Heart left ventricle (tissue), 16 donors: ENCODE data around the gene FAM156A. TPM values are rescaled to one million over a fixed set of nuclear protein-coding genes. Genes with fewer than 3 reads are reported as not detected.
"Not testable (repeated sequence)": the region's sequence is repeated elsewhere in the genome, so short reads cannot be mapped to it uniquely, and the experiment has no call there.

Experiments used
- ATAC-seq, 4 donors: fragments of 200-7000 bp; cut with Tn5 transposase; one replicate each; pipeline ENCODE4 v1.9.1; 2020 to 2022; ENCODE audit warnings: moderate library complexity in 4 of 4, mild to moderate bottlenecking in 3 of 4, moderate number of reproducible peaks in 1 of 4
- DNase-seq, 5 donors: peaks; one replicate each; pipeline ENCODE4 v3.0.0-alpha.2; 2020
- H3K27ac ChIP-seq, 12 donors: fragments of 200-600 bp; sonication (generic) in 4 of 12; one replicate each; pipeline versions ENCODE4 v1.5.0 to v1.8.0; 2016 to 2022; ENCODE audit warnings: mild to moderate bottlenecking in 2 of 12
- H3K27me3 ChIP-seq, 9 donors: fragments of 200-600 bp; sonication (generic) in 2 of 9; one replicate each; pipeline versions ENCODE4 v1.5.1 to v1.8.0; 2016 to 2022; ENCODE audit warnings: mild to moderate bottlenecking in 3 of 9
- H3K36me3 ChIP-seq, 9 donors: fragments of 200-600 bp; sonication (generic) in 2 of 9; one replicate each; pipeline versions ENCODE4 v1.5.0 to v1.8.0; 2018 to 2022; ENCODE audit warnings: mild to moderate bottlenecking in 2 of 9
- H3K4me1 ChIP-seq, 12 donors: fragments of 200-600 bp; sonication (generic) in 4 of 12; one replicate each; pipeline versions ENCODE4 v1.5.0 to v1.8.0; 2016 to 2022; ENCODE audit warnings: mild to moderate bottlenecking in 3 of 12
- H3K4me3 ChIP-seq, 12 donors: fragments of 200-600 bp; sonication (generic) in 4 of 12; one replicate each; pipeline versions ENCODE4 v1.5.0 to v1.8.0; 2017 to 2022; ENCODE audit warnings: mild to moderate bottlenecking in 9 of 12, moderate library complexity in 4 of 12
- H3K9me3 ChIP-seq, 12 donors: fragments of 200-600 bp; sonication (generic) in 4 of 12; one replicate each; pipeline versions ENCODE4 v1.5.0 to v1.8.0; 2016 to 2022; ENCODE audit warnings: mild to moderate bottlenecking in 1 of 12
- POLR2A ChIP-seq, 2 donors: fragments of 450-650 bp; IDR thresholded peaks; one replicate each; pipeline ENCODE4 v1.6.1; 2017; ENCODE audit warnings: antibody characterized with exemption in 2 of 2, mild to moderate bottlenecking in 2 of 2, moderate library complexity in 2 of 2
- WGBS, 4 donors: extraction: QIAGEN DNeasy Blood & Tissue Kit in 2 of 4; methylation state at CpG; one replicate each; pipeline versions ENCODE4 v1.1.5 to v1.1.7; 2013 to 2018; 5-methylcytosine and 5-hydroxymethylcytosine counted together
- intact Hi-C, 10 donors: fragments of 100-400 bp; cut with DNase I; formaldehyde crosslinking; loops; one replicate each; pipeline versions ENCODE4 v1.11.1 to v1.14.2; 2022
- polyA plus RNA-seq, 2 donors: library from polyadenylated mRNA; stranded (reverse); fragments of 200-250 nt; gene quantifications; one replicate each; pipeline ENCODE4 v1.2.3, GENCODE V29; 2013
- total RNA-seq, 9 donors: library from RNA; depleted of rRNA in 2 of 9; stranded (reverse); fragments of >200 nt in 2 of 9; fragmentation: NEBNext Ultra II Directional in 3 of 9; extraction: Animal tissue kit (Norgen Biotek cat#: 25700) in 3 of 9; gene quantifications; one replicate each; pipeline versions ENCODE4 v1.1.0 to v1.2.4, GENCODE V29; 2016 to 2023
- TF ChIP-seq, protein P1 (sequence below), 12 donors: fragments of 200-600 bp; sonication (generic) in 4 of 12; IDR thresholded peaks; one replicate each; pipeline versions ENCODE4 v1.5.0 to v1.8.0; 2018 to 2022; ENCODE audit warnings: antibody characterized with exemption in 12 of 12, mild to moderate bottlenecking in 5 of 12
- donor health status: ischemic (EF 13 %, LVEDD 7.1; RV severe dilation, severe dysfunction).
- donor health status: healthy with polysubstance abuse.
- donor health status: DM: no; HTN: yes; CAD: no.
- donor health status: DM: no; HTN: no; CAD: no.
- donor health status: ischemic (EF 25% LVEDD 6.9; RV normal size, moderate dysfunction).
- donor health status: ischemic (EF 25% LVEDD 5.7; RV mildly dilated, moderate dysfunction).
- donor health status: healthy.
- donor health status: DM: yes; HTN: yes; CAD: no.
- donor health status: ischemic (EF 35%, LVEDD 5.7; RV mildly dilated, moderate dysfunction).
- donor health status: nonischemic (EF 11% LVEDD 7.7; RV severe dilation, severe dysfunction).
- donor health status: DM: yes; HTN: yes; CAD: no.
- donor health status: PGD.
- donor health status: ischemic (EF 29% LVEDD 5.4; RV normal size, mild dysfunction).
- donor health status: nonischemic (EF 23%, LVEDD 6.1; RV moderate dilation, normal function).

FAM156A gene
- total and polyA plus RNA-seq, 11 donors = 3.6 to 12.9 (median 7.0) TPM

DNA sequence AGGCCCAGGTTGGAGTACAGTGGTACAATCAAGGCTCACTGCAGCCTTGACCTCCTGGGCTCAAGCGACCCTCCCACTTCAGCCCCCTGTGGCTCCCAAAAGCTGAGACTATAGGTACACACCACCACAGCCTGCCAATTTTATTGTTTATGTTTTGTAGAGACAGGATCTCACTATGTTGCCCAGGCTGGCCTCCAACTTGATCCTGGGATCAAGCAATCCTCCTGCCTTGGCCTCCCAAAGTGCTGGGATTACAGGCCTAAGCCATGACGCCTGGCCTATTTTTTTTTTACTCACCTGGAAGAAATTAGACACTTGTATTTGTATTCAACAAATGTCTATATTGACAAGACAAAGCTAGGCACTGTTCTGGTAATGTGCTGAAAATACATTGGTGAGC lies 25.1 kb downstream of the FAM156A start:
- 92 to 99% (median 97%) methylated on average over 2 of the region's 2 CpGs for WGBS, 4 donors
- ATAC-seq = no peak

DNA sequence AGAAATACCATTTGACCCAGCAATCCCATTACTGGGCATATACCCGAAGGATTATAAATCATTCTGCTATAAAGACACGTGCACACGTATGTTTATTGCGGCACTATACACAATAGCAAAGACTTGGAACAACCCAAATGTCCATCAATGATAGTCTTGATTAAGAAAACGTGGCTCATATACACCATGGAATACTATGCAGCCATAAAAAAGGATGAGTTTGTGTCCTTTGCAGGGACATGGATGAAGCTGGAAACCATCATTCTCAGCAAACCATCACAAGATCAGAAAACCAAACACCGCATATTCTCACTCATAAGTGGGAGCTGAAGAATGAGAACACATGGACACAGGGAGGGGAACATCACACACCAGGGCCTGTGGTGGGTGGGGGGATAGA lies 28.1 kb downstream of the FAM156A start:
- H3K4me1 ChIP-seq, ATAC-seq, H3K9me3 ChIP-seq, H3K4me3 ChIP-seq, H3K27ac ChIP-seq, intact Hi-C loops, H3K36me3 ChIP-seq, H3K27me3 ChIP-seq, DNase-seq: not testable (repeated sequence)
- WGBS, 4 donors = 75 to 94% (median 90%) methylated on average over 6 of the region's 6 CpGs

More for the DNA sequence above, 25.1 kb downstream of the FAM156A start:
- DNase-seq = no peak
- Histone ChIP-seq H3K27me3 (no peaks in the 10 kb centered on the region), H3K36me3 (no peaks in the 10 kb centered on the region), H3K4me1 (peaks cover 0 to 10% (median 3%) of the 10 kb centered on the region in 12 donors), H3K4me3 (no peak overlapping the region), H3K9me3 (no peaks in the 10 kb centered on the region), H3K27ac (no peak overlapping the region)
- no peak for TF ChIP-seq POLR2A (IDR thresholded peaks at IDR 0.05)
- TF ChIP-seq, protein P1, sequence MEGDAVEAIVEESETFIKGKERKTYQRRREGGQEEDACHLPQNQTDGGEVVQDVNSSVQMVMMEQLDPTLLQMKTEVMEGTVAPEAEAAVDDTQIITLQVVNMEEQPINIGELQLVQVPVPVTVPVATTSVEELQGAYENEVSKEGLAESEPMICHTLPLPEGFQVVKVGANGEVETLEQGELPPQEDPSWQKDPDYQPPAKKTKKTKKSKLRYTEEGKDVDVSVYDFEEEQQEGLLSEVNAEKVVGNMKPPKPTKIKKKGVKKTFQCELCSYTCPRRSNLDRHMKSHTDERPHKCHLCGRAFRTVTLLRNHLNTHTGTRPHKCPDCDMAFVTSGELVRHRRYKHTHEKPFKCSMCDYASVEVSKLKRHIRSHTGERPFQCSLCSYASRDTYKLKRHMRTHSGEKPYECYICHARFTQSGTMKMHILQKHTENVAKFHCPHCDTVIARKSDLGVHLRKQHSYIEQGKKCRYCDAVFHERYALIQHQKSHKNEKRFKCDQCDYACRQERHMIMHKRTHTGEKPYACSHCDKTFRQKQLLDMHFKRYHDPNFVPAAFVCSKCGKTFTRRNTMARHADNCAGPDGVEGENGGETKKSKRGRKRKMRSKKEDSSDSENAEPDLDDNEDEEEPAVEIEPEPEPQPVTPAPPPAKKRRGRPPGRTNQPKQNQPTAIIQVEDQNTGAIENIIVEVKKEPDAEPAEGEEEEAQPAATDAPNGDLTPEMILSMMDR (IDR thresholded peaks at IDR 0.05) = no peak
- intact Hi-C loops = no loop called here

DNA sequence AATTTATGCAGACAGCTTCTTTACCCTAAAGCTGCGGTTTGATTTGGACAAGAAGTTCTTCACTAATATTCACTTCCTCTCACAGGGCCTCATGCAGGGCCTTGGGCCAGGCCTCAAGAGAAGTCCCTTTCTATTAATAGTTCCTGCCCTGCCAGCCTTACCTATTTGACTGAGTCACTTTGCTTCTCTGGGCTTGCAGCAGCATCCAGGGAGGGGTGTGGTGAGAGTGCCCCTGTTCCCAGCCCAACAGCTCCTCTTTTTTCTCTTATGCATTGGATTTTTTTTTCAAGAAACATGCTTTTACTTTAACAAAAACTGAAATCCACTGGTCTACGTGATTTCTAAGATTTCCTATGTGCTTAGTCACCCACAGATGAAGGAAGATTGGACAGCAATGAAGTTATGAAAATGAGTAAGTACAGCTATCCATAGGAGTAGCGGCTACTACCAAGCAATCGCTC lies 34.5 kb downstream of the FAM156A start:
- intact Hi-C loops = no loop called here
- ATAC-seq (peak in 2 of 4 donors; percentile 44 to 52), DNase-seq (peak in 4 of 5 donors; percentile 15 to 64 (median 41))
- Histone ChIP-seq H3K27me3 (peaks cover 0 to 5% (median 0%) of the 10 kb centered on the region in 9 donors), H3K4me1 (peaks cover 0 to 31% (median 0%) of the 10 kb centered on the region in 12 donors), H3K4me3 (peak overlapping the region in 1 of 12 donors; percentile 12), H3K36me3 (no peaks in the 10 kb centered on the region), H3K27ac (peak overlapping the region in 8 of 12 donors; percentile 8 to 67 (median 60)), H3K9me3 (no peaks in the 10 kb centered on the region)
- TF ChIP-seq, protein P1 (IDR thresholded peaks at IDR 0.05) = no peak
- no peak for TF ChIP-seq POLR2A (IDR thresholded peaks at IDR 0.05)
- 27 to 44% (median 33%) methylated on average over 4 of the region's 4 CpGs for WGBS, 4 donors

DNA sequence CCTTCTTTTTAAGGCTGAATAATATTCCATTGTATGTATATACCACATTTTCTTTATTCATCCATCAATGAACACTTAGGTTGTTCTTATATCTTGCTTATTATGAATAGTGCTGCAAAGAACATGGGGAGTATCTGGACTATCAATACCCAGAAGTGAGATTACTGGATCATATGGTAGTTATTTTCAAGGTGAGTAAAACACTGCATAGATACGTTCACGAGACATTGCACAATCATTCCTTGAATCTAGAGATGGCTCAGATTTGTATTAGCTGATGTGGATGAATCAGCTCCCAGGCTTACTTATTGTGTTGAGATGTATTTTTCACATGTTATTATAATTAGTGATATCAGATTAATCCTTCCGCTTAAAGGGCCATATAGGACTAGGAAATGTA lies 43.6 kb downstream of the FAM156A start:
- H3K4me3 ChIP-seq, DNase-seq, H3K36me3 ChIP-seq, intact Hi-C loops, H3K27me3 ChIP-seq, H3K9me3 ChIP-seq, ATAC-seq, H3K4me1 ChIP-seq, H3K27ac ChIP-seq: not testable (repeated sequence)
- WGBS, 4 donors = no CpG with 5 or more reads among the region's 3 CpGs

DNA sequence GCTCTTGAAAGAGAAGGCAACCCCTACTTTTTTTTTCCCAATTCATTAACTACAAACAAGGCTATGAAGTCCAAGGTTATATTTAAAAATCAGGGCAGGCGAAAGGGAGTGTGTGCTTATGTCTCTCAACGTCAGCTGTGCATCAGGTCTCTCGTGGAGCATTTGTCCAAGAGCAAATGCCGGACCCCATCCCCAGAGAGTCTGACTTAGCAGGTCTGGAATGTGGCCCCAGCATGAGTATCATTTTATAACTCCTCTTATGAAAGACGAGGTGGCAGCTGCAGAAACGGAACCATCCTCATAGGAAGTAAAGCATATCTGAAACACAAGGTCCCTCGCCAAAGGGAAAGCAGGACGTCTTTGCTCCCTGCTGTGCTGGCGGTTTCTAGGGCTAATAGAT lies 44.6 kb downstream of the FAM156A start:
- H3K27ac ChIP-seq, intact Hi-C loops, H3K4me3 ChIP-seq, DNase-seq, H3K9me3 ChIP-seq, H3K4me1 ChIP-seq, H3K27me3 ChIP-seq, H3K36me3 ChIP-seq: not testable (repeated sequence)
- WGBS, 4 donors = no CpG with 5 or more reads among the region's 9 CpGs
- ATAC-seq = peak in 1 of 4 donors; percentile 13

DNA sequence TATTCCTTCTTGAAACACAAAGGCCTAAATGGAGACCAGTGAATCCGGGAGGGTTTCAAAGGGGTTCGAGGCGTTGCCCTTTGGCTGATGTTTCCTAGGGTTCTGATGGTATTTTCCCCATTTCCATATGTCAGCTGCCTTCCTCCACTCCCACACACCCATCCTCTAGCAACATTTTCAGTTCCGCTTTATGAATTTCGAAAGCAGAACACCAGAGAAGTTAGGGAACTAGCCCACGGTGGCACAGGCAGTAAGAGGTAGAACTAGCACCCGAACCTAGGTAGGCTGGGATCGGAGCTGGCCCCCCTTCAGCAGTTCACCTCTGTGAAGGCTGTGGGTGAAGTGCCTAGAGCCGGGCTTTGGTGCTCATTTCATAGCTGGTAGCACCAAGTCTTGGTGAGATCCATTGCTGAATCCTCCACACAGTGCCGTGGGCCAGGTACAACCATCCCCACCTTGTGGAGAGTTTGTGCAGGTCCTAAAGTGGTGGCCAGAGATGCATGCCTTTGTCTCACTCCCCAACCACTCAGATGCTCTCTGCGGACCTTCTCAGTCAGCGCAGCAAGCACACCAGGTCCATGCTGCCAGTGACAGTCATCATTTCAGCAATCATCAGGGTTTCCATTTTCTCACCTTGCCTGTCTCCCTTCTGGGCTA lies 48.9 kb downstream of the FAM156A start:
- H3K27me3 ChIP-seq, H3K9me3 ChIP-seq, H3K27ac ChIP-seq, H3K4me3 ChIP-seq, DNase-seq, H3K4me1 ChIP-seq, H3K36me3 ChIP-seq, intact Hi-C loops, ATAC-seq: not testable (repeated sequence)
- no CpG with 5 or more reads among the region's 12 CpGs for WGBS, 4 donors

DNA sequence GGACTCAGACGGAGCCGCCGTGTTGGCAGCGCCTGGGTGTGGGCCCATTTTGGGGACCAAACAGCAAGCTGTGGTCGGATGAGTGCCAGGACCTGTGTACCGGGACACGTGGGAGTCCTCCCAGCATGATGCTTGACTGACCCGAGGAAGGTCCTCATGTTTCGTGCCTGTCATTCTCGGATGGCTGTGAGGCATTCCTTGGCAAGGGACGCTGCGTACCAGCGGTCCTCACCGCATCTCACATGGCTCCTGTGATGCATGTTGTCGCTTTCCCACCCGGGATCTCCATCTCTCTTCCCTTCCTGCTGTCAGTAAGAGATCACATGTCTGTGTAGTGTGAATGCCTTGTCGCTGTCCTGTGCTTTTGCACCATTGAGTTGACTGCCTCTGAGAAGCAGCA lies 50.4 kb downstream of the FAM156A start:
- H3K9me3 ChIP-seq, DNase-seq, ATAC-seq, H3K4me1 ChIP-seq, H3K36me3 ChIP-seq, intact Hi-C loops, H3K27me3 ChIP-seq, H3K27ac ChIP-seq, H3K4me3 ChIP-seq: not testable (repeated sequence)
- no CpG with 5 or more reads among the region's 17 CpGs for WGBS, 4 donors

DNA sequence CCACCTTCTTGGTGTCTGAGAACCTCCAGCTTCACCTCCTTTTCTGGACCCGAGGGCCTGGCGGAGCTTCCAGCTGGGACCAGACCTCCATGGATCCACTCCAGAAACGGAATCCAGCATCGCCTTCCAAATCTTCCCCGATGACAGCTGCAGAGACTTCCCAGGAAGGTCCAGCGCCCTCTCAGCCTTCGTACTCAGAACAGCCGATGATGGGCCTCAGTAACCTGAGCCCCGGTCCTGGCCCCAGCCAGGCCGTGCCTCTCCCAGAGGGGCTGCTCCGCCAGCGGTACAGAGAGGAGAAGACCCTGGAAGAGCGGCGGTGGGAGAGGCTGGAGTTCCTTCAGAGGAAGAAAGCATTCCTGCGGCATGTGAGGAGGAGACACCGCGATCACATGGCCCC lies 51.2 kb downstream of the FAM156A start:
- peak in 1 of 4 donors; percentile 51 for ATAC-seq
- not testable (repeated sequence) for H3K27ac ChIP-seq

DNA sequence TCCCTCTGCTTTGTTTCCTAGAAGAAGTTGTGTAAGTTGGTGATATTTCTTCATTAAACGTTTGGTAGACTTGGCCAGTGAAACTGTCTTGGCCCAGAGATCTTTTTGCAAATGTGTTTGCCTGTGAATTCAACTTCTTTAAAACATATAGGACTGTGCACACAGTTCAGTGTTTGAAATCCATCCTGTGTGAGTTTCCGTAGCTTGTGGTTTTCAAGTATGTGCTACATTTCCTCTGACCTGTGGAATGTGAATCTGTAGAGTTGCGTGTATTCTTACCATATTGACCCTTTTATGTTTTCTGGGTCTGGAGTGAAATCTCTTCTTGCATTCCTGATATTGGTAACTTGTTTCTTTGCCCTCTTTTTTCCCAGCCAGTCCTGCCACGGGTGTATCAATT lies 52.2 kb downstream of the FAM156A start:
- intact Hi-C loops, ATAC-seq: not testable (repeated sequence)

More for the DNA sequence above, 51.2 kb downstream of the FAM156A start:
- intact Hi-C loops, H3K4me3 ChIP-seq, H3K27me3 ChIP-seq, H3K36me3 ChIP-seq, H3K9me3 ChIP-seq, DNase-seq, H3K4me1 ChIP-seq: not testable (repeated sequence)
- WGBS, 4 donors = no CpG with 5 or more reads among the region's 17 CpGs

More for the DNA sequence above, 52.2 kb downstream of the FAM156A start:
- not testable (repeated sequence) for H3K27me3 ChIP-seq, H3K9me3 ChIP-seq, H3K27ac ChIP-seq, DNase-seq, H3K36me3 ChIP-seq, H3K4me3 ChIP-seq, H3K4me1 ChIP-seq
- no CpG with 5 or more reads among the region's 4 CpGs for WGBS, 4 donors
